ENCODE data around the gene CCDC158.
"Not testable (repeated sequence)": the region's sequence is repeated elsewhere in the genome, so short reads cannot be mapped to it uniquely, and the experiment has no call there.

Gene CCDC158

DNA sequence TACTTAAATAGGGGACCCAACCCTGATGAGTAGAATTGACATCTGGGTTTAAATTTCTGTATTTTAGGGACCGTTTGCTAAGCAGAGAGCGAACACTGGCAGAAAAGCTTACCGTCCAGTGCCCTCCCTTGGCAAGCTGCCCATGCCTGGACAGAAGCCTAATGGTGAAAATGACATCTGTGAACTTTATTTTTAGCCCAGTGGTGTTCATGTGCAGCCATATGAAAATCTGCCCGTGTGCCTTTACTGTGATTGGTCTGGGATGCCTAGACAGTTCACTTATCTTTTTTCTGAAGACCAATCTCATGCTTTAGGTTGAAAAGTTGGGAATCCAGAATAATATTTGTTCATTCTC, 113.3 kb downstream of the CCDC158 start:
- DNase-seq = no peak

DNA sequence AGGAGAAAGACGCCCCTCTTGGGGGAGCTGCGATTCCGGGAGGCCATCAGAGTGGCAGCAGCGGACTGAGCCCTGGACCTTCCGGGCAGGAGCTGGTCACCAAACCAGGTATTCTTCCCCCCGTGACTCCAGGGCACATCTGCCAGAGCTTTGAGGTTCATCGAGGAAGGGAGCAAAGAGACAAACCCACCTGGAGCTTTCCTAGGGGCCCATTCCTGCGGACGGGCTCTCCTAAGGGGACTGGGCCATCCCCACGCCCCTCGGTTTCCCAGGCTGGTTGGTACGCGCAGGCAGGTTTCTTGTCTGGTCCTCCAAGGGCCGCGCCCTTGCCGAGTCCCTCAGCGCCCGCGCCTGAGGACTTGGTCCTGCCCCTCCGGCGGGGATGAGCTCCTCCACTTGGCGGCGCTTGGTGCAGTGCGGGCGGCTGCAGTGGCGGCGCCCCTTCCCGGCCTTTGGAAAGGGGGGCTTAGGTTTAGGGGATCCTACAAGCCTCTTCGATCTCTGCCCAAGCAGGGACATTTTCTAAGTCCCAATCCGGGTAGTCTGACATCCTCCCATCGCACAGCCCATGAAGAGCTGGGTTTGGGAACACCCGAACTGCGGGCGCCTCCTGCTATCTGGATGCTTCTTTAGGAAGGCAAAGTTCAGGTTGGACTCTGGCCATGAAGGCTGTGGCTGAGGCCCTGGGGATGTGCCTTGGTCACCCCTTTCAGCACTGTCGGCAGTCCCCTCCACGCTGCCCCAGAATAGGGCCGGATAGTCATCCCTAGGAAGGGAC, 113.9 kb downstream of the CCDC158 start:
- DNase-seq = no peak

DNA sequence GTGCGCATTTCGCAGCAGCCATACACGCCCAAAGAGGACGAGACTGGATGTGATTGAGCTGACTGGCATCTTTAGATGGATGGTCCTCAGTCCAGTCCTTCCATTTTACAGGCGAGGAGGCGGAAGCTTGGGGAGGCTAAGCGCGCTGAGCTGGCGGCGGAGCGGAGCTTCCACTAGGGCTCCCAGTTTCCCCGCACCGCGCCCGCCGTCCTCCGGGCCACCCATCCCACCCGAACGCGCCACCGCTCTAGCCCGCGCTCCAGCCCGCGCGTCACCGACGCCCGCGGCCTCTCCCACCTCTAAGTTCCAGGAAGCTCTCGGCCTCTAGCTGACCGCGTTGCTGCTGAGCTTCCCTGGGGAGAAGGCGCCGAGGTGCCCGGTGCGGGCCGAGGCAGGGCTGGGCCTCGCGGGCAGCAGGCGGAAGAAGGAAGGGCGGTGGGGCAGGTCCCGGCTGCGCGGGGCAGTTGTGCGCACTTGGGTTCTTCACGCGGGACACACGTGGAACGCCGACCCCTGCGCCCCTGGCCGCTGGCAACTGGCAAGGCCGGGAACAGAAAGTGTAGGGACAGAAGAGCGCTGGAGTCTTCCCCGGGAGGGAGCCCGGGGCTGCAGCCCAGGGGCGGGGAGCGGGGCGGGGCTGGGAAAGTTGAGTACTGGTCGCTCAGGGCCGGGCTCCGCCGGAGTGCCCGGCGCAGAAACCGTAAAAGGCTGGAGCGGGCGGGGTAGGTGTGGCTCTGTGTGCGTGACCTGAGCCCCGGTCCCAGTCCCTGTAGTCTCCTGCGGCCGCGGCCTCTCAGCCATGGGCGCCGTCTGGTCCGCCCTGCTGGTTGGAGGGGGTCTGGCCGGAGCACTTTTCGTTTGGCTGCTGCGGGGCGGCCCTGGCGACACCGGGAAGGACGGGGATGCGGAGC, 114.7 kb downstream of the CCDC158 start, which contains the start of gene STBD1:
STBD1 (plus strand) TSS at position 763 of the 911 bp plus-strand sequence; CDS start at position 800, 37 bp downstream.
- peak; percentile 61 for DNase-seq

DNA sequence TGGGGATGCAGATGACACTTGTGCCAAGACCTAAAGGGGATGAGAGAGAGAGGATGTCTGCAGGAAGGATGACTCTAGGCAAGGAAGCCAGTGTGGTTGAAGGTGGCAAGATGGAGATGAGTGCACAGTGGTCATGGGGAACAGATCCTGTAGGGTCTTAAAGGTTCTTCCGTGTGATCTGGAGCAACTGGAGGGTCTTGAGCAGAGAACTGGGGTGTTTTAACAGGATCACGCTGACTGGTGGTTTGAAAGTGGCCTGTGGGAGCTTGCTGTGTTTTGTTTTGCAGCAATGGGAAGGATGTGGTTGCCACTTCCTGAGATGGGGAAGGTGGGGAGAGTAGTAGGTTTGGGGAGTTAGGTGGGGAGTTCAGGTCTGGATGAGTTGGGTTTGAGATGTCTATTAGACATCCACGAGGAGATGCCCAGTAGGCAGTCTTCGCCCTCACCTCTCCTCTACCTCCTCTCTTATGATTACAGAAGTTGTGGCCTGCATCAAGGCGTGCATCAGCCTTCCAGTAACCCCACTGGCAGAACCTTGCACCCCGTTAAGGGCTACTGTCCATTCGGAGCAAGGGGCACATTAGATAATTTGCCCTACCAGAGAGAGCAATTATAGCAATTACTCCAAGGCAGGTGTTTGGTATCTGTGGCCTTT, 115.8 kb downstream of the CCDC158 start:
- DNase-seq = no peak

DNA sequence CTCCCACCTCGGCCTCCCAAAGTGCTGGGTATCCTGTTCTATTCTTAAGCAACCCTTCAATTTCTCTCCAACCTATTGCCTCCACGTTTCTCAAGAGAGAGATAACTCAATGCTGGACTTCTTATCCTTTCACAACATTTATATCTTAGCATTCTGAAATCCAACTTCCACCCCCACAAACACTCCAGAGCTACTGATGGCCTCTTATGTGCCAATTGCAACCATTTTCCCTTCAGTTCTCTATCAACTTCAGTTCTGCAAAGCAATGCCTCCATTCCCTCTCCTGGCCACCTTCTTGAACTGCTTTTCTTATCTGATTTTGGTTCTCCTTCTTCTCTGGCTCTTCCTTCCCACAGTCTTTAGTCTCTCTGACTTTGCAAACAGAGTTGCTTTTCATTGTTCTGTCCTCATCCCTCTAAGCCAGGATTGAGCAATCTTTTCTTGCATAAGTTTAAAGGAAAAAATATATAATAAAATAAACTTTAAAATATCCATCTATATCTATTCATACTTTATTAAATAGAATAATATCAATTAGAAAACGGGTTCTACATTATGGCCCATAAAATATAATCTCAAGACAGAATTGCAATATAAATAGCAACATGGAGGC, 118.0 kb downstream of the CCDC158 start:
- no peak for DNase-seq

DNA sequence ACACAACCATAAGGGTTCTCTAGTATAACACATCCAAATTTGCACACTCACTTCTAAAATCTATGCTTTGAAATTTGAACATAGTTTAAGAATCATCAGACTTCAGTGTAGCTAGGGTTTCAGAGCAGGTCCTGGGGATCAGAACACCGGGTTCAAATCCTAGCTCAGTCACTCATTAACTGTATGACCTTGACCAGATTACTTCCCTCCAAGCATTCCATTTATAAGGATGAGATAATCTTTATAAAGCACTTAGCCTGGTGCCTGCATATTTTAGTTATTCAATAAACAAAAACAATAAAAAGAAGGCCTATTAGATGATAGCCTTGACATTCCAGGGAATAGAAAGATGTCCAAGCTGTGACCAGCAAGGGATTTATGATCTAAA, 119.2 kb downstream of the CCDC158 start:
- peak; percentile 67 for DNase-seq

DNA sequence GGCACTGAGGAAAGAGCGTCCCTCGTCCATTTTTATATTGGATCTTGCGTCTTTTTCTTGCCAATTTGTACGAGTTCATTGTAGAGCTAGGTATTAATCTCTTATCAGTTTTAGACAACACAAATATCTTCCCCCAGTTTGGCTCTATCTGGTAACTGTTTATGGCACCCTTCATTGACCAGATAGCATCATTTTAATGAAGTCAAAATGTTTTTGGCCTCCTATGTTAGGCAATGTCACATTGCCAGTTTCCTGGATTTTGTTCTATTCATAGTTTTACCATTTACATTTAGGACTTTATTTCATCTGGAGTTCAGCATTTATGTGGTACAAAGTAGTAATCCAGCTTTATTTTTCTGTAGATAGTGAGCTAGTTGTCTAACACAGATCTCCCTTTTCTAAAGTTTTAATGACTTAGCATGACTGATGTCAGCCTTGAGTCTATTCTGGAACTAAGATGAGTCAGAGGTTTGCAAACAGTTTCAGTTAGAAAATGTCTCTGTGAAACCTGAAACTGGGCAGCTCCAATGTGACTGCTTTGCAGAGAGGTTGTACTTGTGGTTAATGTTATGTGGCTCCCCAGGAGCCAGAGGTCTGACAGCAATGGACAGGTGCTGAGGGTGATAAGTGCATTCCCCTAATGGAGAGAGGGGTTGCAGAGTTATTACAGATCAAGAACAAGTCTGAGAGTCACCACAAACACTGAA, 119.7 kb downstream of the CCDC158 start:
- peak; percentile 75 for DNase-seq

DNA sequence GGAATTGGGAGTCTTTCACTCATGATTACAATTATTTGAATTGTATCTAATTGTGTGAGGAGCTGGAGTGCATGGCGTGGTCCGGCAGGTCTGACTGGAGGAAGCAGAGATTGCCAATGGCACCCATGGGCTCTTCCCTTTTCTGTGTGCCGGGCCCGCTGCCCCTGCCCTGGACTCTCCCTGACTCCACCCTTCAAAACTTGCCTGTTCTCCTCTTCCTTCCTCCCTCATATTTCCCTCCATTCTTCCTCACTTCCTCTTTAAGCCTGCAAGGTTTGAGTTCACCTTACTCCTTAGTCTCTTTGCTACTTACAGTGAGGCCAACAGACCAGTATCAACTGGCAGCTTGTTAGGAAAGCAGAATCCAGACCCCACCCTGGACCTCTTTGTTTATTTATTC, 120.9 kb downstream of the CCDC158 start:
- no peak for DNase-seq

DNA sequence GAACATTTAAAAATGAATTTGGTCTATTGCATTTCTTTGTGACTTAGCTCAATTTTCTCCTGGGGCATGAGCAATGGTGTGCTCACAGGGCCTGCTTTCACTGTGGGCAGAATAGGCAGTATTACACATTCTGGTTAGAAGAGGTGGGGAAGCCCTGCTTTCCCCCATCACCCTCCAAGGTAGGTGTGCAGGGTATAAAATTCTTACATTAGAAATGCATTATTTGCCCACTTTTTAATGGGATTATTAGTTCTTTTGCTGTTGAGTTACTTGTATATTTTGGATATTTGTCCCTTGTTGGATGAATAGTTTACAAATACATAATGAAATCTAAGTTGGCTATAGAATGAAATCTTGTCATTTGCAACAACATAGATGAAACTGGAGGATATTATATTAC, 122.7 kb downstream of the CCDC158 start:
- DNase-seq = no peak

DNA sequence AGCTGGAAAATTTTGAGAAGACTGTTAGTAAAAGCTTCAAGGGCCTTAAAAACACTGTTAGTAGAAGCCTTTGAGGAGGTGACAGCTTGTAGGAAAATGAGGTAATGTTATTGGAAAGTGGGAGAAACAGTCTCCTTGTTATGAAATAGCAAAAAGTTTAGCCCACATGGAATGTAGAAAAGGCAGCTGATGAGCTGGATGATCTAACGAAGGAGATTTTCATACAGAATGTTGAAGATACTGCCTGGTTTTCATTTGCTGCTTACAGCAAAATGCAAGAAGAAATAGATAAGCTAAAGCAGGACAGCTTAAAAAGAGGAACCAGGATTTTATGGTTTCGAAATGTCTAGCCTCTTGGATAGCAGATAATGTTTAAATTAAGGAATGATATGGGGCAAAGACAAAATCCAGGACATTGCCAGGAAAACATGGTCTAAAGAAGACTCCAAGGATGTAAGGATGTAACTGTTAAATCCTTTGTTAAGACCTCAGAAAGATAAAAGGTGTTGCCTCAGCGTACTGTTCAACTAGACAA, 124.6 kb downstream of the CCDC158 start:
- DNase-seq = no peak

DNA sequence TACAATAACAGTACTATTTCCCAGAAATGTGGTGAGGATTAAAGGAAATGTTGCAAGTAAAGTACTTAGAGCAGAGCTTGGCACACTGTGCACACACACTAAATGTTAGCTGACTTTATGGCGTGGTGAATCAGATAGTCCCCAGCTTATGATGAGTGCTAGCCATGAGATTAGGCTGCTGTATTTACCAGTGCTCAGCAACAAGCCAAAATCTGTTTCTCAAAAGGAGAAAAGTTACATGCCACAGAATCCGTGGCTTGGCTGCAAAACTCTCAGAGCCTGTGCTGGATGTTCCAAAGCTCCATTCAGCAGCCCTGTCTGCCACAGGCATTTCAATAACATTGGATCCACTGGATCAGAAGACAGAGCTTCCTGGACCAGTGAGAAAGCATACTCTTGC, 127.2 kb downstream of the CCDC158 start:
- DNase-seq = no peak

DNA sequence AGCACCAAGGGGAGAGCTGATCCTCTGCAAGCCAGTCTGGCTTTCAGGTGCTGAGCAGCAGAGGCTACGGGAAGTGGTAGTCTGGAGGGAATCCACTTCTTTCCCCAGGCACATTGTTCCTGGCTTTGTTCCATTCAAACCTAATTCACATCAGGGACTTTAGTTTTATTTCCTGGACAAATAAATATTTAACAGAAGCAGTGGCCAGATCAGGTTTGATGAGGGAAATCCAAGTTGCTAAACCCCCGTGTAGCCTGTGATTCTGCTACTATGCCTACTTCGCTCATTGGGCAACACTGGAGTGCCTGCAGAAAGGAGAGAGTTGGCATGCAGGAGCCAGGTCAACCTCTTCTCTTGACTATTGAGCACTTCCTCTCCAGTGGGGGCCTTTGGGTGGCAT, 128.2 kb downstream of the CCDC158 start:
- no peak for DNase-seq

DNA sequence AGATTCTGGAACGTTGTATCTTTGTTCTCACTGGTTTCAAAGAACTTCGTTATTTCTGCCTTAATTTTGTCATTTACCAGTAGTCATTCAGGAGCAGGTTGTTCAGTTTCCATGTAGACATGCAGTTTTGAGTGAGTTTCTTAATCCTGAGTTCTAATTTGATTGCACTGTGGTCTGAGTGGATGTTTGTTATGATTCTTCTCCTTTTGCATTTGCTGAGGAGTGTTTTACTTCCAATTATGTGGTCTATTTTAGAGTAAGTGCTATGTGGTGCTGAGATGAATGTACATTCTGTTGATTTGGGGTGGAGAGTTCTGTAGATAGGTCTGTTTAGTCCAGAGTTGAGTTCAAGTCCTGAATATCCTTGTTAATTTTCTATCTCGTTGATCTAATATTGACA, 133.1 kb downstream of the CCDC158 start:
- not testable (repeated sequence) for DNase-seq

DNA sequence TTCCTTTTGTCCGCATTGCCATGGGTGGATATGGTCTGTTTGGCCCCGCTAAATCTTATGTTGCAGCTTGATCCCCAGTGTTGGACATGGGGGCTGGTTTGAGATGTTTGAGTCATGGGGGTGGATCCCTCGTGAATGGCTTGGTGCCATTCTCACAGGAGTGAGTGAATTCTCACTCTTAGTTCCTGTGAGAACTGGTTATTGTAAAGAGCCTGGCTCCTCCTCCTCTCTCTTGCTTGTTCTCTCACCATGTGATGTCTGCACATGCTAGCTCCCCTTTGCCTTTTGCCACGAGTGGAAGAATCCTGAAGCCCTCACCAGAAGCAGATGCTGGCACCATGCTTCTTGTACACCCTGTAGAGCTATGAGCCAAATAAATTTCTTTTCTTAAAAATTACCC, 137.0 kb downstream of the CCDC158 start:
- DNase-seq = no peak

DNA sequence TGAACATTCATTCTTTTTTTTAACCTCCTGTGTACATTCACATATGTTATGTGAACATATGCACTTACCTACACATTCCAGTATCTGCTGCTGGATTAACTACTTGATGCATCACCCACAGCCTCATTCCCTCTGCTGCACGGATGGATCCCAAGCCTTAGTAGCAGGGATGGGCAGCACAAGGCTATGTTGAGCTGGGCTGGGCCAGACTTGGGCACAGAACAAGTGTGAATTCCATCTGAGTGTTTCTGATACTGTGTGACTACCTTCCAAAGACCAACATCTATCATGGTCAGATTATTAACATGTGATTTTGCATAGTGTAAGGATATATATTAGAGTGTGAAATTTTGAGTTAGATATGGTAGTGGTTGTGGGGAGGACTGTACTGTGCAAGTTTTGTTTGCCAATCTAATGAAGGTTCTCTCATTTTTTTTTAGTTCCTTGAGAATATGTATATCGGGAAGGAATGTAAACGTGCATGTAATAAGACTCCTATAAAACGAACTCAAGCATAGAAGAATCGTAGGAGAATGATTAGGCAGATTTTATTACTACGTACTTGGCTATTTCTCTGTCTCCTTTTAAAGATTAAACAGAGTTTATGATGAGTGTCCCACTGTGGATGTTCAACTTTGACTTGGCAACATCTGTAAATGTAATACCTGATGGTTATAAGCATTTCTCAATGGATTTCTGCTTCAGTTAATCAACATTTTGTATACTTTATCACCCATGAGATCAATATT, 137.8 kb downstream of the CCDC158 start:
- no peak for DNase-seq

DNA sequence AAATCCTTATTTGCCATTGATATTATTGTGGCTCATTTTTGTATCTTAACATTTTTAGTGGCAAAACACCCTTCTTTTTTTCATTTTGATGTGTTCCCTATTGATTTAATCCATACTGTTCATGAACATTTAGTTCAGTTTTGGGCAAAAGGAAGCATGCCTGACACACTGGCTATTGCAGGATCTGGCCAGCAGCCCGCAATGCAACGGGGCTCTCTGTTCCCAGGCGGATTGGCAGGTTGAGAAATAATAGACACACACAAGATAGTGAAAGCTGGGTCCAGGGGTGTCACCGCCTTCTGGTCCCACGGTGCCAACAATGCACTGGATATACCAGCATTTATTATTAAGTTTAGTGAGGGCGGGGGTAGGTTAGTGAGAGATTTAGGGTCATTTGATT, 139.3 kb downstream of the CCDC158 start:
- not testable (repeated sequence) for DNase-seq

DNA sequence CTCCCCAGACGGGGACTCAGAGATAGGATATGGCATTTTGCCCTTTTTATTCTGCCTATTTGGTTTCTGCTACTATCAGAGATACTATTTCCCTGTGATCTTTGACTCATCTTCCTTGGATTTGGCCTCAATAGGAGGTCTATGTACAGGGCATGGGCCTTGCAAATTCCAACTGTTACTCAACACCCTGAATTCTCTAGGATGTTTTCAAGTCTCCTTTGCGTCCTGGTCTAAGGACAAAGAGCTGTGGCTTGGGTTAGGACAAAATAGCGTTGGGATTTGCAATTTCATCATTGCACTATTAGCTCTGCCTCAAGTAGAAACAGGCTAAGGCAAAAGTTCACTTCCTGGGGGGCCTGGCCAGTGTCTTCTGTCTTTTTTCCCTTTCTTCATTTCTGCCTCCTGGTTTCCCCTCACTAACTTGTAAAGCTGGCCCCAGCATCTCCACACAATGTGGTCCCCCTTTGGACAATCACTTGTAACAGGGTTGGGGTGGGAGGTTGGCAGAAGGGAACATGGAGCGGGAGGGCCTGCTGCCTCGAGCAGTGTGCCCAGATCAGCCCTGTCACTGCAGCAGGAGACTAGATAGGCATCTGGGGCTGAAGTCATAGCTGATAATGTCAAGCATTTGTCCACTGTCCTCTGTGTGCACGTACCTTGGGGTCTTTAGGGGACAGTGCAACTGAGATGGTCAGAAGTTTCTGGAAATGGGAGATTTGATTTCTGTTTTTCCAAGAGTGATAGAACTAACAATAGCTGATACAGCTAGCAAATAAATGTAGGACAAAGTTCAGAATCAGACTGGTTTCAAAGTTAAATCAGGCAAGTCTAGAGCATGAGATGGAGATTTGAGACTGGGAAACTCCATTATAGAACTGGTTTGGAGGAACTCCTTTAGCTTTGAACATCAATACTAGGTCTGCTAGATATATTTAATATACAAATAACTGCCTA, 140.2 kb downstream of the CCDC158 start:
- no peak for DNase-seq

DNA sequence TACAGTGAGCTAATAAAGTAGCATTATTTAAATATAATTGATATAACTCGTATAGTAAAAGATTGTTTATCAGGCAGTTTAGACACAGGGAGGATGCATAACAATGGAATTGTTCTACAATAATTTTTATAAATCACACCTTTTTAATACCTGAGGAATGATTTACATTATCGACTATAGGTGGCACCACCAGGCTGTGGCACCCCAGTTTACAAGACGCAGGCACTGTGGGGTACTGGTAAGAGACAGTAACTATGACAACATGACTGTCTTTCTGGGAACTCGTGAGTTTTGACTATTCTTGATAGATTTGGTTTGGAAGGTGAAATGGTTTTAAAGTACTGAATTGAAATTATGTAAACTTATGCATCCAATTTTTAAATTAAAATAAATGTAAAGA, 141.5 kb downstream of the CCDC158 start:
- no peak for DNase-seq

DNA sequence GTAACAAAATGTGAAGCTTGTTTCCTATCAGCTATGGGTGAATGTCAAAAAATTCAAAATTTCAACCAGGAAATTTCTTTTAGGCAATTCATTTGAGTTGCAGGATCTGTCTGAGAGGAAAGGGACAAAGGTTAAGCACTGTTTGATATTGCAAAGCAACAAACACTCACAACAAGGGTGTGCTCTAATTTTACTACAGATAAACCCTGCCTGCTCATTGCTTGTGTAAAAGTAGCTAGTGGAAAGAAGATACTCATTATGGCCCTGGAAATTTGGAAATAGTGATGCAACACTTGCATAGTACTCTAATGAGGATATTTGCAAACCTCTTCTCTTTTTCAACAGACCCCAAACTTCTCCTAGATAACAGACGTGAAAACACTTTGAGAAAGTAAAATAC, 142.4 kb downstream of the CCDC158 start:
- DNase-seq = no peak

DNA sequence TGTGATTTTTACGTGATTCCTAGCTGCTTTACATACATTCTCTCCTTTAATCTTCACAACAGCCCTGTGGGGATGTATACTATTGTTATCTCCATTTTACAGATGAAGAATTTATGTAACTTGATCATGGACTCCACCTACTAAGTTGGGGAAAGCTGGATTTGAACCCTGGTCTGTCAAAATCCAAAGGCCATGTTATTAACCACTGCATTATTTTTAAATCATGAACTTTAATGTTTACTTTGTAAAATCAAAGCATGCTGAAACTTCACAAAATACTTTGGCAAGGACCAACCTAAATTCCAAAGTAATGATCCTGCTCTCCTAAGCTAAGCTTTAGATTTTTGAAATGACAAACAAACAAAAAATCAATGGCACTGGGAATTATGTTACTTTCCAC, 143.3 kb downstream of the CCDC158 start:
- no peak for DNase-seq

Measured in kidney glomerular epithelial cell (primary cell).